SJSA1 (cell line): Measurements from ENCODE around the gene AREL1. TPM values are rescaled to one million over a fixed set of nuclear protein-coding genes. Genes with fewer than 3 reads are reported as not detected.

ENCODE experiments used
- DNase-seq, 2 experiments: peaks; one replicate each; pipeline ENCODE4 v3.0.0-alpha.2; 2015 to 2020; ENCODE audit warnings: low spot score in 2 of 2, low read depth in 1 of 2
- H3K27ac ChIP-seq: fragments of 250-450 bp; sonication (Bioruptor Pico); 2 replicates; pipeline ENCODE4 v1.5.1; 2020; ENCODE audit warnings: mild to moderate bottlenecking, moderate library complexity
- H3K27me3 ChIP-seq: fragments of 250-450 bp; sonication (Bioruptor Pico); replicated peaks from 2 replicates; pipeline ENCODE4 v1.5.1; 2020; ENCODE audit warnings: mild to moderate bottlenecking, moderate library complexity
- H3K36me3 ChIP-seq: fragments of 250-450 bp; sonication (Bioruptor Pico); 2 replicates; pipeline ENCODE4 v1.5.1; 2020; ENCODE audit warnings: mild to moderate bottlenecking
- H3K4me1 ChIP-seq: fragments of 250-450 bp; sonication (Bioruptor Pico); replicated peaks from 2 replicates; pipeline ENCODE4 v1.6.1; 2021; ENCODE audit warnings: mild to moderate bottlenecking
- H3K4me3 ChIP-seq: fragments of 250-450 bp; sonication (Bioruptor Pico); 2 replicates; pipeline ENCODE4 v1.5.1; 2020; ENCODE audit warnings: mild to moderate bottlenecking
- H3K9me3 ChIP-seq: fragments of 250-450 bp; sonication (Bioruptor Pico); replicated peaks from 2 replicates; pipeline ENCODE4 v1.5.1; 2020; ENCODE audit warnings: mild to moderate bottlenecking
- total RNA-seq: library from RNA; depleted of rRNA; stranded (reverse); fragments of >200 nt; shearing (Covaris generic); gene quantifications from 2 replicates; pipeline ENCODE4 v1.2.3, GENCODE V29; 2014

The AREL1 gene
- total RNA-seq, 1 experiment from 2014 or later, result 23.2 TPM

- H3K9me3 ChIP-seq, result no peaks in the 10 kb centered on the region
- H3K36me3 ChIP-seq, result peaks cover 78% of the 10 kb centered on the region
- no peaks in the 10 kb centered on the region for H3K4me1 ChIP-seq
- no peak overlapping the region for H3K4me3 ChIP-seq
- H3K27ac ChIP-seq, result no peak overlapping the region
- no peak for DNase-seq
- H3K27me3 ChIP-seq, result no peaks in the 10 kb centered on the region
These were observed 27.8 kb downstream of the AREL1 start for GRCh38 chr14:74685056-74685455.

- H3K4me1 ChIP-seq, result no peaks in the 10 kb centered on the region
- no peak overlapping the region for H3K27ac ChIP-seq
- peaks cover 76% of the 10 kb centered on the region for H3K36me3 ChIP-seq
- no peak overlapping the region for H3K4me3 ChIP-seq
- DNase-seq, result no peak
- no peaks in the 10 kb centered on the region for H3K27me3 ChIP-seq
- H3K9me3 ChIP-seq, result no peaks in the 10 kb centered on the region
These were observed 28.4 kb downstream of the AREL1 start for GRCh38 chr14:74684434-74684833.

- no peaks in the 10 kb centered on the region for H3K4me1 ChIP-seq
- DNase-seq, result no peak
- no peaks in the 10 kb centered on the region for H3K27me3 ChIP-seq
- peaks cover 70% of the 10 kb centered on the region for H3K36me3 ChIP-seq
- no peak overlapping the region for H3K27ac ChIP-seq
- no peaks in the 10 kb centered on the region for H3K9me3 ChIP-seq
- no peak overlapping the region for H3K4me3 ChIP-seq
These were observed 29.5 kb downstream of the AREL1 start for GRCh38 chr14:74683406-74683805.

GRCh38 chr14:74682169-74682952, 30.5 kb downstream of the AREL1 start:
- Histone ChIP-seq H3K27me3 (no peaks in the 10 kb centered on the region), H3K4me3 (no peak overlapping the region), H3K27ac (no peak overlapping the region), H3K36me3 (peaks cover 63% of the 10 kb centered on the region), H3K9me3 (no peaks in the 10 kb centered on the region), H3K4me1 (no peaks in the 10 kb centered on the region)
- no peak for DNase-seq

- H3K4me1 ChIP-seq, result peaks cover 23% of the 10 kb centered on the region
- H3K36me3 ChIP-seq, result peaks cover 53% of the 10 kb centered on the region
- no peak overlapping the region for H3K27ac ChIP-seq
- H3K27me3 ChIP-seq, result no peaks in the 10 kb centered on the region
- no peak for DNase-seq
- H3K9me3 ChIP-seq, result no peaks in the 10 kb centered on the region
- no peak overlapping the region for H3K4me3 ChIP-seq
These were observed 37.7 kb downstream of the AREL1 start for GRCh38 chr14:74675219-74675618.

GRCh38 chr14:74673768-74674167, 39.1 kb downstream of the AREL1 start:
- Histone ChIP-seq H3K9me3 (no peaks in the 10 kb centered on the region), H3K36me3 (peaks cover 67% of the 10 kb centered on the region), H3K4me3 (no peak overlapping the region), H3K4me1 (peaks cover 25% of the 10 kb centered on the region), H3K27ac (no peak overlapping the region), H3K27me3 (no peaks in the 10 kb centered on the region)
- no peak for DNase-seq

GRCh38 chr14:74671789-74672188, 41.1 kb downstream of the AREL1 start:
- DNase-seq, result peak in 1 of 2 experiments; percentile 49
- Histone ChIP-seq H3K4me1 (peaks cover 37% of the 10 kb centered on the region), H3K27me3 (no peaks in the 10 kb centered on the region), H3K9me3 (no peaks in the 10 kb centered on the region), H3K27ac (peak overlapping the region; percentile 53), H3K4me3 (no peak overlapping the region), H3K36me3 (peaks cover 84% of the 10 kb centered on the region)

- Histone ChIP-seq H3K4me3 (no peak overlapping the region), H3K4me1 (peaks cover 37% of the 10 kb centered on the region), H3K27ac (peak overlapping the region; percentile 53), H3K9me3 (no peaks in the 10 kb centered on the region), H3K36me3 (peaks cover 81% of the 10 kb centered on the region), H3K27me3 (no peaks in the 10 kb centered on the region)
- peak; percentile 48 to 78 for DNase-seq
These were observed 42.0 kb downstream of the AREL1 start for GRCh38 chr14:74670726-74671411.

- DNase-seq, result no peak
- no peak overlapping the region for H3K4me3 ChIP-seq
- no peak overlapping the region for H3K27ac ChIP-seq
- peaks cover 78% of the 10 kb centered on the region for H3K36me3 ChIP-seq
- H3K4me1 ChIP-seq, result peaks cover 37% of the 10 kb centered on the region
- no peaks in the 10 kb centered on the region for H3K9me3 ChIP-seq
- no peaks in the 10 kb centered on the region for H3K27me3 ChIP-seq
These were observed 43.0 kb downstream of the AREL1 start for GRCh38 chr14:74669846-74670245.

- Histone ChIP-seq H3K36me3 (peaks cover 76% of the 10 kb centered on the region), H3K27me3 (no peaks in the 10 kb centered on the region), H3K27ac (no peak overlapping the region), H3K4me1 (peaks cover 37% of the 10 kb centered on the region), H3K4me3 (no peak overlapping the region), H3K9me3 (no peaks in the 10 kb centered on the region)
- no peak for DNase-seq
These were observed 43.6 kb downstream of the AREL1 start for GRCh38 chr14:74669256-74669655.

GRCh38 chr14:74667758-74668157, 45.1 kb downstream of the AREL1 start:
- peaks cover 37% of the 10 kb centered on the region for H3K4me1 ChIP-seq
- DNase-seq, result peak in 1 of 2 experiments; percentile 22
- no peaks in the 10 kb centered on the region for H3K27me3 ChIP-seq
- peak overlapping the region; percentile 30 for H3K27ac ChIP-seq
- H3K4me3 ChIP-seq, result no peak overlapping the region
- H3K36me3 ChIP-seq, result peaks cover 75% of the 10 kb centered on the region
- no peaks in the 10 kb centered on the region for H3K9me3 ChIP-seq

- H3K4me1 ChIP-seq, result peaks cover 20% of the 10 kb centered on the region
- peaks cover 73% of the 10 kb centered on the region for H3K36me3 ChIP-seq
- H3K4me3 ChIP-seq, result no peak overlapping the region
- H3K27me3 ChIP-seq, result no peaks in the 10 kb centered on the region
- H3K27ac ChIP-seq, result no peak overlapping the region
- DNase-seq, result no peak
- no peaks in the 10 kb centered on the region for H3K9me3 ChIP-seq
These were observed 48.2 kb downstream of the AREL1 start for GRCh38 chr14:74664717-74665116.

- no peaks in the 10 kb centered on the region for H3K27me3 ChIP-seq
- peaks cover 69% of the 10 kb centered on the region for H3K36me3 ChIP-seq
- no peaks in the 10 kb centered on the region for H3K9me3 ChIP-seq
- no peak overlapping the region for H3K4me3 ChIP-seq
- H3K4me1 ChIP-seq, result peaks cover 29% of the 10 kb centered on the region
- DNase-seq, result no peak
- no peak overlapping the region for H3K27ac ChIP-seq
These were observed 49.0 kb downstream of the AREL1 start for GRCh38 chr14:74663884-74664283.

- no peak for DNase-seq
- peaks cover 22% of the 10 kb centered on the region for H3K4me1 ChIP-seq
These were observed 51.0 kb downstream of the AREL1 start for GRCh38 chr14:74661726-74662450.

More at GRCh38 chr14:74661726-74662450, 51.0 kb downstream of the AREL1 start:
- H3K36me3 ChIP-seq, result peaks cover 64% of the 10 kb centered on the region
- no peak overlapping the region for H3K4me3 ChIP-seq
- no peaks in the 10 kb centered on the region for H3K27me3 ChIP-seq
- no peak overlapping the region for H3K27ac ChIP-seq
- H3K9me3 ChIP-seq, result no peaks in the 10 kb centered on the region
